ENCODE data around the gene SEPTIN2.
"Not testable (repeated sequence)": the region's sequence is repeated elsewhere in the genome, so short reads cannot be mapped to it uniquely, and the experiment has no call there.

DNA sequence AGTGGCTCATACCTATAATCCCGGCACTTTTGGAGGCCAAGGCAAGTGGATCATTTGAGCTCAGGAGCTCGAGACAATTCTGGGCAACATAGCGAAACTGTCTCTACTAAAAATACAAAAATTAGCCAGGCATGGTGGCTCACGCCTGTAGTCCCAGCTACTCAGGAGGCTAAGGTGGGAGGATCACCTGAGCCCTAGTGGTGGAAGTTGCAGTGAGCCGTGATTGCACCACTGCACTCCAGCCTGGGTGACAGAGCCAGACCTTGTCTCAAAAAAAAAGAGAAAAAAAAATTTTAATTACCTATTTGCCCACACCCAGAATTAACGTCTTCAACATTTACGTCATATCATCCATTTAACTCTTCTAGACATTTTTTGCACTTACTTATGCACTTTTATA, 69.7 kb downstream of the SEPTIN2 start:
- TF ChIP-seq, protein P1, sequence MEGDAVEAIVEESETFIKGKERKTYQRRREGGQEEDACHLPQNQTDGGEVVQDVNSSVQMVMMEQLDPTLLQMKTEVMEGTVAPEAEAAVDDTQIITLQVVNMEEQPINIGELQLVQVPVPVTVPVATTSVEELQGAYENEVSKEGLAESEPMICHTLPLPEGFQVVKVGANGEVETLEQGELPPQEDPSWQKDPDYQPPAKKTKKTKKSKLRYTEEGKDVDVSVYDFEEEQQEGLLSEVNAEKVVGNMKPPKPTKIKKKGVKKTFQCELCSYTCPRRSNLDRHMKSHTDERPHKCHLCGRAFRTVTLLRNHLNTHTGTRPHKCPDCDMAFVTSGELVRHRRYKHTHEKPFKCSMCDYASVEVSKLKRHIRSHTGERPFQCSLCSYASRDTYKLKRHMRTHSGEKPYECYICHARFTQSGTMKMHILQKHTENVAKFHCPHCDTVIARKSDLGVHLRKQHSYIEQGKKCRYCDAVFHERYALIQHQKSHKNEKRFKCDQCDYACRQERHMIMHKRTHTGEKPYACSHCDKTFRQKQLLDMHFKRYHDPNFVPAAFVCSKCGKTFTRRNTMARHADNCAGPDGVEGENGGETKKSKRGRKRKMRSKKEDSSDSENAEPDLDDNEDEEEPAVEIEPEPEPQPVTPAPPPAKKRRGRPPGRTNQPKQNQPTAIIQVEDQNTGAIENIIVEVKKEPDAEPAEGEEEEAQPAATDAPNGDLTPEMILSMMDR (IDR thresholded peaks at IDR 0.05; ENCODE audit: borderline replicate concordance, extremely low read depth, low read length, poor library complexity, severe bottlenecking) = not testable (repeated sequence)
- TF ChIP-seq EZH2 (IDR thresholded peaks at IDR 0.05; ENCODE audit: borderline replicate concordance, low read depth, low read length, severe bottlenecking) = not testable (repeated sequence)
